Psoas muscle (tissue), 8 donors: Measurements from ENCODE around the gene CEMIP2. TPM values are rescaled to one million over a fixed set of nuclear protein-coding genes. Genes with fewer than 3 reads are reported as not detected.

ENCODE experiments used
- ATAC-seq, 4 donors: fragments of 200-7000 bp; cut with Tn5 transposase; one replicate each; pipeline ENCODE4 v1.9.1; 2020; ENCODE audit warnings: moderate library complexity in 3 of 4, mild to moderate bottlenecking in 2 of 4
- DNase-seq, 2 donors: peaks; one replicate each; pipeline ENCODE4 v3.0.0-alpha.2; 2020
- H3K27ac ChIP-seq: fragments of 200-600 bp; one replicate; pipeline ENCODE4 v1.8.0; 2022
- H3K27me3 ChIP-seq, 3 donors: fragments of 200-600 bp in 1 of 3; one replicate each; pipeline versions ENCODE4 v1.6.1 to v1.8.0; 2013 to 2022; ENCODE audit warnings: low read length in 2 of 3, mild to moderate bottlenecking in 2 of 3, moderate library complexity in 1 of 3; ENCODE audit not compliant: insufficient read depth in 3 of 3
- H3K36me3 ChIP-seq, 2 donors: fragments of 200-600 bp in 1 of 2; one replicate each; pipeline versions ENCODE4 v1.6.1 to v1.8.0; 2013 to 2022; ENCODE audit warnings: low read depth in 1 of 2, mild to moderate bottlenecking in 1 of 2, moderate library complexity in 1 of 2; ENCODE audit not compliant: insufficient read depth in 1 of 2
- H3K4me1 ChIP-seq: fragments of 200-600 bp; one replicate; pipeline ENCODE4 v1.8.0; 2022
- H3K4me3 ChIP-seq: fragments of 200-600 bp; one replicate; pipeline ENCODE4 v1.8.0; 2022; ENCODE audit warnings: mild to moderate bottlenecking
- H3K9me3 ChIP-seq: fragments of 200-600 bp; one replicate; pipeline ENCODE4 v1.8.0; 2022
- CTCF ChIP-seq: fragments of 200-600 bp; IDR thresholded peaks from one replicate; pipeline ENCODE4 v1.8.0; 2022; ENCODE audit warnings: antibody characterized with exemption
- WGBS, 3 donors: extraction: QIAGEN DNeasy Blood & Tissue Kit; methylation state at CpG; one replicate each; pipeline versions ENCODE4 v1.1.6 to v1.1.7; 2013; 5-methylcytosine and 5-hydroxymethylcytosine counted together
- intact Hi-C, 2 donors: fragments of 100-400 bp; cut with DNase I; formaldehyde crosslinking; loops; one replicate each; pipeline versions ENCODE4 v1.11.0 to v1.14.2; 2022
- polyA plus RNA-seq, 3 donors: library from polyadenylated mRNA; stranded (reverse); fragments of 200-250 nt; gene quantifications; one replicate each; pipeline ENCODE4 v1.2.3, GENCODE V29; 2013
- total RNA-seq, 4 donors: library from RNA; stranded (reverse); fragmentation: NEBNext Ultra II Directional in 2 of 4; extraction: Animal tissue kit (Norgen Biotek cat#: 25700) in 2 of 4; gene quantifications; one replicate each; pipeline versions ENCODE4 v1.2.1 to v1.2.4, GENCODE V29; 2021 to 2023
- donor health status: healthy with polysubstance abuse.
- donor health status: DM: no; HTN: no; CAD: no; lungs with moderate emphysema.
- donor health status: Bipolar disorder and iron deficiency.
- donor health status: healthy.
- donor health status: DM: yes; HTN: yes; CAD: no.
- donor health status: DM: no; HTN: no; CAD: no.
- donor health status: DM: no; HTN: no; CAD: no.
- donor health status: DM: yes; HTN: yes; CAD: no.

The CEMIP2 gene
- total and polyA plus RNA-seq, 7 donors = 5.9 to 20.3 (median 9.6) TPM

GRCh38 chr9:71793386-71794105 lies 25.2 kb upstream of the CEMIP2 start:
- WGBS, 3 donors = 90 to 97% (median 94%) methylated on average over 2 of the region's 2 CpGs
- H3K27ac ChIP-seq = no peak overlapping the region

GRCh38 chr9:71791875-71792274 lies 23.6 kb upstream of the CEMIP2 start:
- TF ChIP-seq CTCF = no peak
- Histone ChIP-seq H3K9me3 (no peaks in the 10 kb centered on the region), H3K36me3 (no peaks in the 10 kb centered on the region), H3K4me3 (no peak overlapping the region), H3K4me1 (no peaks in the 10 kb centered on the region), H3K27ac (no peak overlapping the region), H3K27me3 (no peaks in the 10 kb centered on the region)
- ATAC-seq (no peak), DNase-seq (no peak)
- WGBS, 3 donors = 69 to 81% (median 72%) methylated on average over 4 of the region's 4 CpGs
- intact Hi-C loops = no loop called here

More at GRCh38 chr9:71793386-71794105, 25.2 kb upstream of the CEMIP2 start:
- Histone ChIP-seq H3K9me3 (no peaks in the 10 kb centered on the region), H3K4me1 (no peaks in the 10 kb centered on the region), H3K27me3 (no peaks in the 10 kb centered on the region), H3K36me3 (no peaks in the 10 kb centered on the region), H3K4me3 (no peak overlapping the region)
- intact Hi-C loops = no loop called here
- ATAC-seq (no peak), DNase-seq (no peak)
- TF ChIP-seq CTCF = no peak

GRCh38 chr9:71790296-71790695 lies 22.0 kb upstream of the CEMIP2 start:
- no peaks in the 10 kb centered on the region for H3K27me3 ChIP-seq
- DNase-seq (no peak), ATAC-seq (no peak)
- intact Hi-C loops = no loop called here
- 83 to 88% (median 87%) methylated on average over 1 of the region's 1 CpG for WGBS, 3 donors
- H3K36me3 ChIP-seq = no peaks in the 10 kb centered on the region
- TF ChIP-seq CTCF = no peak
- H3K27ac ChIP-seq = no peak overlapping the region
- no peaks in the 10 kb centered on the region for H3K9me3 ChIP-seq
- no peak overlapping the region for H3K4me3 ChIP-seq
- H3K4me1 ChIP-seq = no peaks in the 10 kb centered on the region

GRCh38 chr9:71783120-71783523 lies 14.8 kb upstream of the CEMIP2 start:
- H3K4me3 ChIP-seq = no peak overlapping the region
- no peaks in the 10 kb centered on the region for H3K27me3 ChIP-seq
- peak in 1 of 2 donors; percentile 59 for DNase-seq
- ATAC-seq = peak in 2 of 4 donors; percentile 35 to 51
- H3K27ac ChIP-seq = no peak overlapping the region
- intact Hi-C loops = no loop called here
- 60 to 71% (median 66%) methylated on average over 9 of the region's 9 CpGs for WGBS, 3 donors
- TF ChIP-seq CTCF = no peak
- no peaks in the 10 kb centered on the region for H3K9me3 ChIP-seq
- no peaks in the 10 kb centered on the region for H3K4me1 ChIP-seq
- H3K36me3 ChIP-seq = no peaks in the 10 kb centered on the region

GRCh38 chr9:71781391-71781790 lies 13.1 kb upstream of the CEMIP2 start:
- Histone ChIP-seq H3K27me3 (no peaks in the 10 kb centered on the region), H3K36me3 (no peaks in the 10 kb centered on the region), H3K4me1 (no peaks in the 10 kb centered on the region), H3K4me3 (no peak overlapping the region), H3K9me3 (no peaks in the 10 kb centered on the region), H3K27ac (no peak overlapping the region)
- intact Hi-C loops = no loop called here
- DNase-seq = no peak
- ATAC-seq = no peak
- TF ChIP-seq CTCF = no peak
